Esophagus muscularis mucosa (tissue), 4 donors: ENCODE results near the gene CYTH1. TPM values are rescaled to one million over a fixed set of nuclear protein-coding genes. Genes with fewer than 3 reads are reported as not detected.

Experiments
- DNase-seq: peaks from one replicate; pipeline ENCODE4 v3.0.0-alpha.2; 2017; ENCODE audit errors: extremely low spot score
- H3K27ac ChIP-seq, 4 donors: fragments of 200-600 bp; sonication (generic); replicated peaks in 1 of 4; 1 replicate in 3 of 4; 2 replicates in 1 of 4; pipeline ENCODE4 v1.5.1; 2016 to 2019; ENCODE audit warnings: mild to moderate bottlenecking in 1 of 4
- H3K27me3 ChIP-seq, 4 donors: fragments of 200-600 bp; sonication (generic); one replicate each; pipeline versions ENCODE4 v1.5.1 to v1.6.0; 2016 to 2019
- H3K36me3 ChIP-seq, 4 donors: fragments of 200-600 bp; sonication (generic); one replicate each; pipeline ENCODE4 v1.5.1; 2016 to 2019
- H3K4me1 ChIP-seq, 4 donors: fragments of 200-600 bp; sonication (generic); one replicate each; pipeline ENCODE4 v1.5.1; 2016 to 2019
- H3K4me3 ChIP-seq, 4 donors: fragments of 200-600 bp; sonication (generic); 1 replicate in 2 of 4; 2 replicates in 2 of 4; pipeline ENCODE4 v1.5.1; 2016 to 2019; ENCODE audit warnings: mild to moderate bottlenecking in 4 of 4, moderate library complexity in 1 of 4
- H3K9me3 ChIP-seq, 4 donors: fragments of 200-600 bp; sonication (generic); 1 replicate in 3 of 4; 2 replicates in 1 of 4; pipeline ENCODE4 v1.5.1; 2016 to 2019
- EP300 ChIP-seq: sonication (generic); formaldehyde crosslinking; IDR thresholded peaks from one replicate; pipeline ENCODE4 v1.6.1; 2017; ENCODE audit warnings: antibody characterized with exemption
- POLR2A ChIP-seq: fragments of 450-650 bp; IDR thresholded peaks from one replicate; pipeline ENCODE4 v1.6.1; 2017; ENCODE audit warnings: antibody characterized with exemption, moderate library complexity, mild to moderate bottlenecking, low read depth
- POLR2AphosphoS5 ChIP-seq, 2 donors: sonication (generic); formaldehyde crosslinking; IDR thresholded peaks; one replicate each; pipeline ENCODE4 v1.6.1; 2017; ENCODE audit warnings: antibody characterized with exemption in 2 of 2
- WGBS: methylation state at CpG from one replicate; pipeline ENCODE4 v1.1.5; 2018; 5-methylcytosine and 5-hydroxymethylcytosine counted together
- intact Hi-C: fragments of 100-400 bp; cut with DNase I; formaldehyde crosslinking; loops from one replicate; pipeline ENCODE4 v1.15.1; 2023
- total RNA-seq, 4 donors: library from RNA; depleted of rRNA; stranded (reverse); fragments of >200 nt; gene quantifications; one replicate each; pipeline versions ENCODE4 v1.1.0 to v1.2.1, GENCODE V29; 2016
- TF ChIP-seq, protein P1 (sequence below), 3 experiments: fragments of 200-600 bp in 2 of 3; fragments of 450-650 bp in 1 of 3; sonication (generic) in 2 of 3; IDR thresholded peaks; one replicate each; pipeline ENCODE4 v1.5.1; 2017 to 2019; ENCODE audit warnings: antibody characterized with exemption in 3 of 3, mild to moderate bottlenecking in 2 of 3, moderate library complexity in 1 of 3

The CYTH1 gene
- total RNA-seq, 4 donors from 2014 or later, result 25.7 to 39.4 (median 35.7) TPM

DNA sequence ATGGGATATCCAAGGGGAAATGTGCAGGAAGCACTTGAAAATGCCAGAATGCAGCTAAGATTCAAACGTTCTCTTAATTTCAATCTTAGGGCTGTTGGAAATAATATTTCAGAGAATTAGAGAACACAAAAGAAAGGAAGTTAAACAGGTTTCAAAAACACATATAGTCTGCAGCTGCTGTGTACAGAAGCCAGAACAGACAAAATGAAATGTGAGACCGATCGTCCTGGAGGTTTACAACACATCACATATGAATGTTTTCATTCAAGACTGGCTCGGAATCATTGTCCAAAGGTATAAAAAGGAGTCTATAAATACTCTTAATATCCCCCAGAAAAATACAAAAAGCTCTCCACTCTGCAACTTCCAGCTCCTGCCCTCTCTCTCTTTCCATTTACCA, 14.3 kb downstream of the CYTH1 start:
- Histone ChIP-seq H3K36me3 (no peaks in the 10 kb centered on the region), H3K27me3 (no peaks in the 10 kb centered on the region), H3K4me3 (no peak overlapping the region), H3K4me1 (peaks cover 28 to 56% (median 39%) of the 10 kb centered on the region in 4 donors), H3K9me3 (no peaks in the 10 kb centered on the region), H3K27ac (no peak overlapping the region)
- DNase-seq, result no peak
- 55% methylated on average over 4 of the region's 4 CpGs for WGBS
- TF ChIP-seq, protein P1, sequence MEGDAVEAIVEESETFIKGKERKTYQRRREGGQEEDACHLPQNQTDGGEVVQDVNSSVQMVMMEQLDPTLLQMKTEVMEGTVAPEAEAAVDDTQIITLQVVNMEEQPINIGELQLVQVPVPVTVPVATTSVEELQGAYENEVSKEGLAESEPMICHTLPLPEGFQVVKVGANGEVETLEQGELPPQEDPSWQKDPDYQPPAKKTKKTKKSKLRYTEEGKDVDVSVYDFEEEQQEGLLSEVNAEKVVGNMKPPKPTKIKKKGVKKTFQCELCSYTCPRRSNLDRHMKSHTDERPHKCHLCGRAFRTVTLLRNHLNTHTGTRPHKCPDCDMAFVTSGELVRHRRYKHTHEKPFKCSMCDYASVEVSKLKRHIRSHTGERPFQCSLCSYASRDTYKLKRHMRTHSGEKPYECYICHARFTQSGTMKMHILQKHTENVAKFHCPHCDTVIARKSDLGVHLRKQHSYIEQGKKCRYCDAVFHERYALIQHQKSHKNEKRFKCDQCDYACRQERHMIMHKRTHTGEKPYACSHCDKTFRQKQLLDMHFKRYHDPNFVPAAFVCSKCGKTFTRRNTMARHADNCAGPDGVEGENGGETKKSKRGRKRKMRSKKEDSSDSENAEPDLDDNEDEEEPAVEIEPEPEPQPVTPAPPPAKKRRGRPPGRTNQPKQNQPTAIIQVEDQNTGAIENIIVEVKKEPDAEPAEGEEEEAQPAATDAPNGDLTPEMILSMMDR (IDR thresholded peaks at IDR 0.05), result no peak
- TF ChIP-seq POLR2AphosphoS5 (IDR thresholded peaks at IDR 0.05) (no peak), POLR2A (no peak), EP300 (no peak)
- intact Hi-C loops, result no loop called here

DNA sequence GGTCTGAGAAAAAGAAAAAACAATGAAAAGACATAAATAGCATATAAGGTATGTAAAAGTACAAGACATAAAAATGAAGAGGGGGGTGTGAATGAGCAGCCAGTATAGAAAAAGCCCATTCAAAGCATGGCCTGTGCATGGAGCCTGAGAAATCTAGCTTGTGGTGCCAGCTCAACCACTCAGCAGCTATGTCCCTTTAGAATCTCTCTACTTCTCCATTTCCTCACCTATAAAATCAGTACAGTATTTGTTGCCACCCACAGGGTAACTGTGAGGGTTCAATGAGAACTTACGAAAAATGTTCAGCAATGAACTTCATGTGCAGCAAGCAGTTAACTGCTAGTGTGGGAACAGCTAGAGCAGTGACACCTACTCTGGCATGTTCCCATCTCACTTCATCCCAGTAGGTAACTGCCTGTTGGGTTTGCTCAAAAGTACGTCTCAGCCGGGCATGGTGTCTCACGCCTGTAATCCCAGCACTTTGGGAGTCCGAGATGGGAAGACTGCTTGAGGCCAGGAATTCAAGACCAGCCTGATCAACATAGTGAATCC, 15.3 kb downstream of the CYTH1 start:
- H3K4me1 ChIP-seq, result peaks cover 25 to 52% (median 43%) of the 10 kb centered on the region in 4 donors
- WGBS, result 93% methylated on average over 5 of the region's 5 CpGs
- no peak for DNase-seq
- H3K9me3 ChIP-seq, result no peaks in the 10 kb centered on the region
- intact Hi-C loops, result no loop called here
- no peak overlapping the region for H3K27ac ChIP-seq
- no peak overlapping the region for H3K4me3 ChIP-seq
- TF ChIP-seq POLR2AphosphoS5 (IDR thresholded peaks at IDR 0.05), result no peak
- no peak for TF ChIP-seq POLR2A
- TF ChIP-seq, protein P1 (IDR thresholded peaks at IDR 0.05), result no peak
- TF ChIP-seq EP300, result no peak
- no peaks in the 10 kb centered on the region for H3K36me3 ChIP-seq
- H3K27me3 ChIP-seq, result no peaks in the 10 kb centered on the region

DNA sequence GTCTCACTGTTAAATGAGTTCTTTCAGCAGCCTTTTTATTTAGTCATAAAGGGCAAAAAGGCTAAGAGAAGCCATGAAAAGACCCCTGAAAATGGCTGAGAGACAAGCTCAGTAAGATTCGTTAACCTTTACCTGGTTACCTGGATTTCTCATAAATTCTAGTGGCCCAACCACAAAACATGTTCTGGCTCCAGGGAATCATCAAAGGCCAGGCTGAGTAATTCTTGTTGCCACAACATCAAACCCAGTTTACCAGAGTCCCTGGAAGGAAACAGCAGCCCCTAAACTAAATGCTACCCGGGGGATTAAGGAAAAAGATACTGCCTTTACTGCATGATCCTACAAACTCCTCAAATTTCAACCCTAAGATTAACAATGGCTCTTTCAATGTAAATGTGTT, 15.8 kb downstream of the CYTH1 start:
- WGBS, result 79% methylated on average over 2 of the region's 2 CpGs
- no peak for TF ChIP-seq EP300
- TF ChIP-seq POLR2A, result no peak
- TF ChIP-seq, protein P1 (IDR thresholded peaks at IDR 0.05), result no peak
- TF ChIP-seq POLR2AphosphoS5 (IDR thresholded peaks at IDR 0.05), result no peak
- intact Hi-C loops, result no loop called here

DNA sequence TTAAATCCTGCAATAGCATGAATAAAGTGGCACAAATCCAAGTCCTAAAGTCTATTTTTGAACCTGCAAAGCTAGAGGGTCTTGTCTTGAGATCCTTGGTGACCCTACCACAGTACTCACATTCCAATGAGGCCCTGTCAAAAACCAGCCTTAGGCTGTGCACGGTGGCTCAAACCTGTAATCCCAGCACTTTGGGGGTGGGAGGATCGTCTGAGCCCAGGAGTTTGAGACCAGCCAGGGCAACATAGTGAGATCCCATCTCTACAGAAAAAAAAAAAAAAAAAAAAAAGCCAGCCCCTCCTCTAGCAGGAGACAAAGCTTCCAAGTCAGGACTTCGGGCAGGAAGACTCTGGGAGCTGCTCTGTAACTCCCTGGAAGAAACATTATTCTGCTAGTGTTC, 16.3 kb downstream of the CYTH1 start:
- no peak for DNase-seq
- Histone ChIP-seq H3K4me3 (no peak overlapping the region), H3K36me3 (no peaks in the 10 kb centered on the region), H3K27me3 (no peaks in the 10 kb centered on the region), H3K4me1 (peaks cover 33 to 58% (median 44%) of the 10 kb centered on the region in 4 donors), H3K9me3 (no peaks in the 10 kb centered on the region), H3K27ac (no peak overlapping the region)
- WGBS, result 69% methylated on average over 2 of the region's 3 CpGs
- intact Hi-C loops, result no loop called here
- TF ChIP-seq POLR2A (no peak), EP300 (no peak), POLR2AphosphoS5 (IDR thresholded peaks at IDR 0.05) (no peak)
- TF ChIP-seq, protein P1 (IDR thresholded peaks at IDR 0.05), result no peak

More for the DNA sequence above, 15.8 kb downstream of the CYTH1 start:
- no peaks in the 10 kb centered on the region for H3K27me3 ChIP-seq
- peaks cover 29 to 54% (median 43%) of the 10 kb centered on the region in 4 donors for H3K4me1 ChIP-seq
- no peak for DNase-seq
- H3K9me3 ChIP-seq, result no peaks in the 10 kb centered on the region
- H3K4me3 ChIP-seq, result no peak overlapping the region
- H3K27ac ChIP-seq, result no peak overlapping the region
- no peaks in the 10 kb centered on the region for H3K36me3 ChIP-seq

DNA sequence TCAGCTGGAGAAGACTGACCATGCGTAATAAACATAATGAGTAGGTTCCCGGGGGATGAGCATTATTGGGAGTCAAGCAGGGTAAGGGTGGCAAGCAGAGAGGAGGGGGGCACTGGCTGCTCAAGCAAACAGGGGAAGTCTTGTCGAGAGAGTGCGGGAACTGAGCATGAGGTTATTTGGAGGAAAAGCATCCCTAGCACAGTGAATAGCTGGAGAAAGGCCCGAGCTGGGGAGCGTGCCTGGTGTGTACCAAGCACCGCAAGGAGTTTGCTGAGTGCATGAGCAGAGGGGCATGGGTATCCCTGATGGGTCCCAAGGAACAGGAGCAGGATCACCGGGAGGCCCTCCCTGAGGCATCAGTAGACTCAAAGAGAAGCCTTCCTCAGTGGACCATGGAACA, 17.2 kb downstream of the CYTH1 start:
- Histone ChIP-seq H3K27ac (no peak overlapping the region), H3K4me3 (no peak overlapping the region), H3K4me1 (peaks cover 35 to 62% (median 46%) of the 10 kb centered on the region in 4 donors), H3K36me3 (no peaks in the 10 kb centered on the region), H3K9me3 (no peaks in the 10 kb centered on the region), H3K27me3 (no peaks in the 10 kb centered on the region)
- 95% methylated on average over 8 of the region's 8 CpGs for WGBS
- DNase-seq, result no peak
- TF ChIP-seq POLR2AphosphoS5 (IDR thresholded peaks at IDR 0.05) (no peak), EP300 (no peak), POLR2A (no peak)
- TF ChIP-seq, protein P1 (IDR thresholded peaks at IDR 0.05), result no peak
- intact Hi-C loops, result no loop called here
